ENCODE measurements around the gene PLXNA4.

Gene PLXNA4

DNA sequence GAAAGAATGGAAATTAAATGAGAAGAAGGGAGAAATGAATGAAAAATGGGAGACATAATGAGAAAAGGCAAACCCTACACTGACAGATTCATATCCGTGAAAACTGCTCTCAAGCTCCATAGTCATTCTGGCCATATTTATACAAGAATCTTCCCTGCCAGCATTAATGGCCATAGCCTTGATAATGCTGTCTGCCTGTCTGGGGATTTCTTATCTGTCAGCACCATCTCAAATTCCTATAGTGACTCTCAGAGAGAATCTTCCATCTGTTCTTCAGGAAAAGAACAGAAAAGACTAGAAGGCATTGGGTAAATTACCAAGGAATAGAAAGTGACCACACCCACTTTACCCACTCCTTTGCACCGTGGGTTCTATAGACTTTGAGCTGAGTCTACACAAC is 295.9 kb downstream of the PLXNA4 start:
- TF ChIP-seq, protein P1, sequence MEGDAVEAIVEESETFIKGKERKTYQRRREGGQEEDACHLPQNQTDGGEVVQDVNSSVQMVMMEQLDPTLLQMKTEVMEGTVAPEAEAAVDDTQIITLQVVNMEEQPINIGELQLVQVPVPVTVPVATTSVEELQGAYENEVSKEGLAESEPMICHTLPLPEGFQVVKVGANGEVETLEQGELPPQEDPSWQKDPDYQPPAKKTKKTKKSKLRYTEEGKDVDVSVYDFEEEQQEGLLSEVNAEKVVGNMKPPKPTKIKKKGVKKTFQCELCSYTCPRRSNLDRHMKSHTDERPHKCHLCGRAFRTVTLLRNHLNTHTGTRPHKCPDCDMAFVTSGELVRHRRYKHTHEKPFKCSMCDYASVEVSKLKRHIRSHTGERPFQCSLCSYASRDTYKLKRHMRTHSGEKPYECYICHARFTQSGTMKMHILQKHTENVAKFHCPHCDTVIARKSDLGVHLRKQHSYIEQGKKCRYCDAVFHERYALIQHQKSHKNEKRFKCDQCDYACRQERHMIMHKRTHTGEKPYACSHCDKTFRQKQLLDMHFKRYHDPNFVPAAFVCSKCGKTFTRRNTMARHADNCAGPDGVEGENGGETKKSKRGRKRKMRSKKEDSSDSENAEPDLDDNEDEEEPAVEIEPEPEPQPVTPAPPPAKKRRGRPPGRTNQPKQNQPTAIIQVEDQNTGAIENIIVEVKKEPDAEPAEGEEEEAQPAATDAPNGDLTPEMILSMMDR (IDR thresholded peaks at IDR 0.05; ENCODE audit: low read depth, low read length) = no peak
- H3K4me3 ChIP-seq (ENCODE audit: low read depth, low read length) = no peak overlapping the region

DNA sequence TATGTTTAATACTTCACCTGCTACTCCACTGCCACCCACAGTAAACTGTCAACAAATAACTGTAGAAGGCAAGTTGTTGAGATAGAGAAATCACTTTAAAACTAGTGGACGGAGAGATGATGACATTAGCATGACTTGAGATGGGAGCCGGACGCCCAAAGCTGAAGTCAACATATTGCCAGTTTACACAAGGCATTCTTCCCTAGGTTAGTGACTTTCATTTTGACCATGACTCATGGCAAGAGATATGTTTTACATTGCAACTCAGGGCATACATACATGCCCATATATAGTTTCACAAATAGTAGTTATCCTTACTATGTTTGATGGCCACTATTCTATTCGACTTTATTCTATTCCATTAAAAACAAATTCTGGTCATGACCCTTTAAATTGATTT is 296.6 kb downstream of the PLXNA4 start:
- TF ChIP-seq, protein P1 (IDR thresholded peaks at IDR 0.05; ENCODE audit: low read depth, low read length) = no peak

GRCh38 chr7:132276976-132277725 is 299.1 kb downstream of the PLXNA4 start:
- TF ChIP-seq, protein P1 (IDR thresholded peaks at IDR 0.05; ENCODE audit: low read depth, low read length) = no peak
- no peak overlapping the region for H3K4me3 ChIP-seq (ENCODE audit: low read depth, low read length)

More for the DNA sequence above, 296.6 kb downstream of the PLXNA4 start:
- H3K4me3 ChIP-seq (ENCODE audit: low read depth, low read length) = no peak overlapping the region

- TF ChIP-seq, protein P1 (IDR thresholded peaks at IDR 0.05; ENCODE audit: low read depth, low read length) = no peak
- H3K4me3 ChIP-seq (ENCODE audit: low read depth, low read length) = no peak overlapping the region
Observed at GRCh38 chr7:132276234-132276630, 300.0 kb downstream of the PLXNA4 start.

GRCh38 chr7:132275416-132276233 is 300.6 kb downstream of the PLXNA4 start:
- TF ChIP-seq, protein P1 (IDR thresholded peaks at IDR 0.05; ENCODE audit: low read depth, low read length) = no peak

GRCh38 chr7:132272763-132273371 is 303.4 kb downstream of the PLXNA4 start:
- H3K4me3 ChIP-seq (ENCODE audit: low read depth, low read length) = no peak overlapping the region
- TF ChIP-seq, protein P1 (IDR thresholded peaks at IDR 0.05; ENCODE audit: low read depth, low read length) = no peak

More at GRCh38 chr7:132275416-132276233, 300.6 kb downstream of the PLXNA4 start:
- H3K4me3 ChIP-seq (ENCODE audit: low read depth, low read length) = no peak overlapping the region

Measured in WI38 (cell line).